HG02885 (cell line): ENCODE results near the gene ANKRD12.
"Not testable (repeated sequence)": the region's sequence is repeated elsewhere in the genome, so short reads cannot be mapped to it uniquely, and the experiment has no call there.

Experiments used
- ATAC-seq: cut with Tn5 transposase; IDR thresholded peaks from one replicate; pipeline ENCODE4 v1.9.1; 2021; ENCODE audit warnings: mild to moderate bottlenecking; ENCODE audit not compliant: unreplicated experiment, poor library complexity

Gene ANKRD12

GRCh38 chr18:9136315-9137155 lies at the start of gene ANKRD12:
ANKRD12 (plus strand) TSS chr18:9136781; CDS start chr18:9182433, 45,652 bp downstream.
- peak; percentile 71 for ATAC-seq

- ATAC-seq, result no peak
Measured at GRCh38 chr18:9087144-9087543, 49.4 kb upstream of the ANKRD12 start.

GRCh38 chr18:9088252-9088651 lies 48.3 kb upstream of the ANKRD12 start:
- ATAC-seq, result no peak

GRCh38 chr18:9088727-9089126 lies 47.9 kb upstream of the ANKRD12 start:
- not testable (repeated sequence) for ATAC-seq

GRCh38 chr18:9090578-9090977 lies 46.0 kb upstream of the ANKRD12 start:
- no peak for ATAC-seq

GRCh38 chr18:9091066-9091476 lies 45.5 kb upstream of the ANKRD12 start:
- ATAC-seq, result no peak

GRCh38 chr18:9092665-9093064 lies 43.9 kb upstream of the ANKRD12 start:
- no peak for ATAC-seq

GRCh38 chr18:9093109-9093508 lies 43.5 kb upstream of the ANKRD12 start:
- not testable (repeated sequence) for ATAC-seq

GRCh38 chr18:9094307-9095226 lies 42.0 kb upstream of the ANKRD12 start:
- ATAC-seq, result no peak

GRCh38 chr18:9095297-9096006 lies 41.1 kb upstream of the ANKRD12 start:
- ATAC-seq, result peak; percentile 87

GRCh38 chr18:9096007-9096371 lies 40.6 kb upstream of the ANKRD12 start:
- no peak for ATAC-seq

- no peak for ATAC-seq
Measured at GRCh38 chr18:9096685-9097084, 39.9 kb upstream of the ANKRD12 start.

- no peak for ATAC-seq
Measured at GRCh38 chr18:9097349-9097748, 39.2 kb upstream of the ANKRD12 start.

- no peak for ATAC-seq
Measured at GRCh38 chr18:9100796-9101195, 35.8 kb upstream of the ANKRD12 start.

GRCh38 chr18:9101730-9102507 lies 34.7 kb upstream of the ANKRD12 start:
- ATAC-seq, result peak; percentile 6

GRCh38 chr18:9102508-9103375 lies 33.8 kb upstream of the ANKRD12 start, which contains the start of gene NDUFV2:
NDUFV2 (plus strand) TSS chr18:9102699; CDS start chr18:9102744, 45 bp downstream.
- peak; percentile 93 for ATAC-seq

GRCh38 chr18:9103376-9103873 lies 33.2 kb upstream of the ANKRD12 start:
- no peak for ATAC-seq

- no peak for ATAC-seq
Measured at GRCh38 chr18:9104244-9104901, 32.2 kb upstream of the ANKRD12 start.
